Measurements from ENCODE around the gene DAZAP2. TPM values are rescaled to one million over a fixed set of nuclear protein-coding genes. Genes with fewer than 3 reads are reported as not detected.

Gene DAZAP2
- total RNA-seq, 2 experiments from 2014 or later = 292 to 310 TPM

DNA sequence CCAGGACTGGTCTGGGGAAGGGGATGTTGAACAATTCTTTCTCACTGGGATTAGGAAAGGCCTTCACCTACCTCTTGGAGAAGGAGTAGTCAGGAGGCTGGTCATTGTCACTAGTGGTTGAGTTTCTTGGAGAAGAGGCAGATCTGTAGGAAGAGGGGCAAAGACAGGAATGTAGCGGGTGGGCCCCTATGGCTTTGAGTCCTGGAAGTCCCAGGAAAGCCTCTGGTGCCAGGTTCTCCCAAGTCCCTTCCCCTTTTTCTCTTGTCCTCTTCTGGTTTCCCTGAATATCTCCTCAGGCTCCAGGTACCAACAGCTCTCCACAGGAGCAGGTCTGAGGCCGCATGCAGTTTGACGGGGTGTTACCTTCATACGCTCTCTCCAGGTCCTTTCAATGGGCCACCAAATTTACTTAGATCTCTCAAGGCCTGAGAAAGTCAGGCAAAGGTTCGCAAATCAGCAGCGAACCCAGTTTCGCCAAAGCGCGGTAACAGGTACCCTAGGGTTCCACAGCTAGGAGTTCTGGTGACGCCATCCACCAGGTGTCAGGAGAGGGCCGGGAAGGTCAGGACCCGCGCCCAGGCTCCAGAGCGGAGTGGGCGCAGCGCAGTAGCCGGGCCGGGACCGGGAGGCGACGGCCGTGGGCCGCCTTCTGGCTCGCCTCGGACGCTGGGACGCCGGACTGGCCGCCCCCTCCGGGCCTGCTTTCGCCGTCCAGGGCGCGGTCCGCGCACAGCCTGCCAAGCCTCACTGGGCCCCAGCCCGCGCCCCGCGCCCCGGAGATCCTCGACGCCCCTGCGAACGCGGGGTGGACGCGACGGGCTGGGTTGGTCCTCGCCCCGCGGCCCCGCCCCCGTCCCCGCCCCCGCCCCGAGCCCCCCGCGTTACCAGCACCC is 30.8 kb downstream of the DAZAP2 start:
- Histone ChIP-seq H3K9me3 (ENCODE audit: control insufficient read depth in 1 of 2, insufficient read depth in 1 of 2, low read length in 2 of 2) (no peaks in the 10 kb centered on the region), H3K4me1 (ENCODE audit: insufficient read depth, low read length) (peaks cover 21% of the 10 kb centered on the region), H3K36me3 (ENCODE audit: insufficient read depth, low read length) (no peaks in the 10 kb centered on the region), H3K4me3 (ENCODE audit: low read length) (peak overlapping the region; percentile 72), H3K27me3 (ENCODE audit: control insufficient read depth in 1 of 2, insufficient read depth in 2 of 2, low read length in 2 of 2) (no peaks in the 10 kb centered on the region), H3K27ac (ENCODE audit: low read depth in 1 of 2, low read length in 2 of 2) (peak overlapping the region in 1 of 2 donors; percentile 36)
- H3K4me3 Mint-ChIP-seq = peak overlapping the region; percentile 90
- intact Hi-C loops (cut with DNase I, micrococcal nuclease) = loop anchor here (1.0 to 10.0 kb wide), 6 partner anchors 55 to 263 kb away; partner anchors contain the start of genes LETMD1 (in 1 of the 2) and POU6F1 (in 1 of the 2)
- H3K4me1 Mint-ChIP-seq (ENCODE audit: low read depth) = peaks cover 38% of the 10 kb centered on the region
- ATAC-seq (ENCODE audit: poor library complexity) (peak; percentile 75), DNase-seq (peak; percentile 42 to 81 (median 62))
- no peaks in the 10 kb centered on the region for H3K9me3 Mint-ChIP-seq
- TF ChIP-seq, protein P1, sequence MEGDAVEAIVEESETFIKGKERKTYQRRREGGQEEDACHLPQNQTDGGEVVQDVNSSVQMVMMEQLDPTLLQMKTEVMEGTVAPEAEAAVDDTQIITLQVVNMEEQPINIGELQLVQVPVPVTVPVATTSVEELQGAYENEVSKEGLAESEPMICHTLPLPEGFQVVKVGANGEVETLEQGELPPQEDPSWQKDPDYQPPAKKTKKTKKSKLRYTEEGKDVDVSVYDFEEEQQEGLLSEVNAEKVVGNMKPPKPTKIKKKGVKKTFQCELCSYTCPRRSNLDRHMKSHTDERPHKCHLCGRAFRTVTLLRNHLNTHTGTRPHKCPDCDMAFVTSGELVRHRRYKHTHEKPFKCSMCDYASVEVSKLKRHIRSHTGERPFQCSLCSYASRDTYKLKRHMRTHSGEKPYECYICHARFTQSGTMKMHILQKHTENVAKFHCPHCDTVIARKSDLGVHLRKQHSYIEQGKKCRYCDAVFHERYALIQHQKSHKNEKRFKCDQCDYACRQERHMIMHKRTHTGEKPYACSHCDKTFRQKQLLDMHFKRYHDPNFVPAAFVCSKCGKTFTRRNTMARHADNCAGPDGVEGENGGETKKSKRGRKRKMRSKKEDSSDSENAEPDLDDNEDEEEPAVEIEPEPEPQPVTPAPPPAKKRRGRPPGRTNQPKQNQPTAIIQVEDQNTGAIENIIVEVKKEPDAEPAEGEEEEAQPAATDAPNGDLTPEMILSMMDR (IDR thresholded peaks at IDR 0.05) = peak; percentile 66
- CTCF ChIA-PET = interaction anchor here (0.6 to 3.3 kb wide), 10 partner anchors 17 to 102 kb away, joined by 3 to 57 read pairs (median 4); no protein-coding TSS in a partner anchor
- POLR2A ChIA-PET = interaction anchor here (0.6 to 2.7 kb wide), 10 partner anchors 11 to 551 kb away, joined by 3 to 48 read pairs (median 4); partner anchors contain the start of genes BIN2, DAZAP2 and POU6F1
- H3K27me3 Mint-ChIP-seq = no peaks in the 10 kb centered on the region
- peaks cover 5% of the 10 kb centered on the region for H3K36me3 Mint-ChIP-seq (ENCODE audit: low read depth)
- peak overlapping the region; percentile 71 for H3K27ac Mint-ChIP-seq

DNA sequence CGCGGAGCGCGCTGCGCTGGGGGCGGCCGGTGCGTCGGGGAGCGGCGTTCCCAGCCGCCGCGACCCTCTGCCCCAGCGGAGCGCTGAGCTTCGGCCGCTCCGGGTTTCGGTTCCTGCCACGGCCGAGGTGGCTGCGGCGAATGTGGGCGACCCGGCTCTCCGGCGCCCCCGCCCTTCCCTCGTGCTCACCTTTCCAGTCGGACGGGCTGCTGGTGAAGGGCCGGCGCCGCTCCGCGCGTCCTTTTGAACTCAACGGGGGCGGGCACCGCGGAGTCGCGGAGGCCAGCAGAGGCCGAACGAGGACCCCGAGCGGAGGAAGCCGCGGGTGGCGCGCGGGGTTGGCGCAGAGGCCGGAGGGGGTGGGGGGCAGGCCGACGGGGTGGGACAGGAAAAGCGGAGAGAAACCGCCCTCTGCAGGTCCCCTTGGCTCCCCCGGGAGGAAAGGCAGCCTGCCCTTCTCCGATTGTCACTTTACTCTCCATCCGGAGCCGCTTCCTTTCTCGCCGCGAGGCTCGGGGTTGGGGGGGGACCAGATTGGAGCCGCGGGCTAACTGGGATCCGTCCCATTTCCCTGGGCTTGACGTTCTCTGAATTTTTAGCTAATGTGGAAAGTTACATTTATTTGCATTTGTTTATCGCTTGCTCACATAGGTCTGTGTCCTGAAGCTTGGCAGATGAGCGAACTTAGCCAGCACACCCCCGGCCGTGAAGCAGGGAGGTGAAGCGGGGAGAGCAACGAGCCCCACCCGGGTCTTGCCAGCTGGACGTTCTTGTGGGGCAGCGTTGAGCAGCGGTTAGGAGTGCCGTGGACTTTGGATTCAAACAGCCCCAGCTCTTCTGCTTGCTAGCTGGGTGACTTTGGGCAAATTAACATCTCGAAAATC is 31.7 kb downstream of the DAZAP2 start, which contains the start of gene SMAGP:
Gene SMAGP, minus strand, starts transcription at position 349 of the 884 bp plus-strand sequence. CDS start 1,137 bp downstream, outside the sequence.
- peaks cover 21% of the 10 kb centered on the region for H3K4me1 ChIP-seq (ENCODE audit: insufficient read depth, low read length)
- Mint-ChIP-seq H3K9me3 (no peaks in the 10 kb centered on the region), H3K4me1 (ENCODE audit: low read depth) (peaks cover 32% of the 10 kb centered on the region), H3K4me3 (peak within 1 kb of the TSS; percentile 95), H3K27ac (peak within 1 kb of the TSS; percentile 71), H3K27me3 (no peaks in the 10 kb centered on the region), H3K36me3 (ENCODE audit: low read depth) (peaks cover 5% of the 10 kb centered on the region)
- TF ChIP-seq, protein P1 (IDR thresholded peaks at IDR 0.05) = no peak
- H3K36me3 ChIP-seq (ENCODE audit: insufficient read depth, low read length) = no peaks in the 10 kb centered on the region
- H3K4me3 ChIP-seq (ENCODE audit: low read length) = peak within 1 kb of the TSS; percentile 72
- H3K27ac ChIP-seq (ENCODE audit: low read depth in 1 of 2, low read length in 2 of 2) = peak within 1 kb of the TSS in 1 of 2 donors; percentile 36
- intact Hi-C loops (cut with DNase I, micrococcal nuclease) = no loop called here
- no peaks in the 10 kb centered on the region for H3K27me3 ChIP-seq (ENCODE audit: control insufficient read depth in 1 of 2, insufficient read depth in 2 of 2, low read length in 2 of 2)
- H3K9me3 ChIP-seq (ENCODE audit: control insufficient read depth in 1 of 2, insufficient read depth in 1 of 2, low read length in 2 of 2) = no peaks in the 10 kb centered on the region
- POLR2A ChIA-PET = interaction anchor here (0.6 to 2.7 kb wide), 10 partner anchors 10 to 260 kb away, joined by 3 to 48 read pairs (median 5); partner anchors contain the start of genes BIN2, DAZAP2 and POU6F1
- CTCF ChIA-PET = interaction anchor here (1.0 to 3.3 kb wide), 6 partner anchors 18 to 102 kb away, joined by 3 to 57 read pairs (median 4); partner anchors contain the start of gene POU6F1
- ATAC-seq (ENCODE audit: poor library complexity) (peak; percentile 44), DNase-seq (peak in 13 of 14 experiments; percentile 14 to 70 (median 28))
